HEK293 (cell line): ENCODE data around the gene RAB36.

Experiments
- CTCF ChIA-PET: fragments of 350-600 bp; formaldehyde crosslinking; extraction: SDS; loops from one replicate; lab custom pipeline; 2021; ENCODE audit warnings: antibody characterized with exemption; lab: Yijun Ruan, JAX
- POLR2A ChIA-PET: fragments of 300-600 bp; formaldehyde crosslinking; extraction: SDS; loops from one replicate; lab custom pipeline; 2020; ENCODE audit warnings: antibody characterized with exemption, inconsistent platforms; lab: Yijun Ruan, JAX
- H3K27ac ChIP-seq: fragments of 200-500 bp; sonication (Bioruptor generic); 2 replicates; pipeline ENCODE4 v1.5.1; 2014; ENCODE audit warnings: low read depth, low read length, control low read depth, inconsistent platforms; ENCODE audit errors: extremely low read depth
- H3K36me3 ChIP-seq, 2 experiments: fragments of 200-500 bp in 1 of 2; sonication (Bioruptor generic) in 1 of 2; 1 replicate in 1 of 2; 2 replicates in 1 of 2; pipeline ENCODE4 v1.5.1; 2014 to 2017; ENCODE audit warnings: inconsistent platforms in 2 of 2, low read length in 2 of 2; ENCODE audit not compliant: control insufficient read depth in 2 of 2, insufficient read depth in 1 of 2
- H3K4me1 ChIP-seq: fragments of 200-500 bp; sonication (Bioruptor generic); 2 replicates; pipeline ENCODE4 v1.5.1; 2014; ENCODE audit warnings: mild to moderate bottlenecking, low read length, inconsistent platforms; ENCODE audit not compliant: control insufficient read depth, insufficient read depth
- H3K4me3 ChIP-seq: 2 replicates; pipeline ENCODE4 v1.5.1; 2011; ENCODE audit warnings: low read depth, mild to moderate bottlenecking, control low read depth, low read length, moderate library complexity
- H3K9me3 ChIP-seq: fragments of 200-500 bp; sonication (Bioruptor generic); 2 replicates; pipeline ENCODE4 v1.5.1; 2014; ENCODE audit warnings: low read depth, low read length, inconsistent platforms; ENCODE audit not compliant: control insufficient read depth, insufficient read depth
- FEZF1 ChIP-seq: fragments of 450-650 bp; formaldehyde crosslinking; IDR thresholded peaks from 2 replicates; pipeline ENCODE4 v1.5.1; 2016; ENCODE audit warnings: missing biosample characterization, missing genetic modification characterization
- KLF10 ChIP-seq: fragments of 450-650 bp; IDR thresholded peaks from 2 replicates; pipeline ENCODE4 v1.5.1; 2018; ENCODE audit warnings: missing biosample characterization, mild to moderate bottlenecking, missing genetic modification characterization
- KLF8 ChIP-seq: fragments of 450-650 bp; formaldehyde crosslinking; IDR thresholded peaks from 2 replicates; pipeline ENCODE4 v1.5.1; 2016; ENCODE audit warnings: missing biosample characterization, missing genetic modification characterization
- TSHZ1 ChIP-seq: fragments of 450-650 bp; formaldehyde crosslinking; IDR thresholded peaks from 2 replicates; pipeline ENCODE4 v1.5.1; 2016; ENCODE audit warnings: missing biosample characterization, missing genetic modification characterization, borderline replicate concordance
- ZBTB11 ChIP-seq: fragments of 450-650 bp; formaldehyde crosslinking; conservative IDR thresholded peaks from 2 replicates; pipeline ENCODE4 v1.5.1; 2016; ENCODE audit warnings: low read depth, missing biosample characterization, missing genetic modification characterization
- ZNF19 ChIP-seq: fragments of 450-650 bp; formaldehyde crosslinking; IDR thresholded peaks from 2 replicates; pipeline ENCODE4; 2016; ENCODE audit warnings: missing biosample characterization, missing genetic modification characterization, low read depth
- ZNF449 ChIP-seq: fragments of 450-650 bp; formaldehyde crosslinking; IDR thresholded peaks from 2 replicates; pipeline ENCODE4 v1.5.1; 2017; ENCODE audit warnings: missing biosample characterization, mild to moderate bottlenecking, missing genetic modification characterization, moderate library complexity
- ZNF548 ChIP-seq: fragments of 450-650 bp; formaldehyde crosslinking; IDR thresholded peaks from 2 replicates; pipeline ENCODE4 v1.5.1; 2016; ENCODE audit warnings: missing biosample characterization, missing genetic modification characterization
- ZNF624 ChIP-seq: fragments of 450-650 bp; formaldehyde crosslinking; IDR thresholded peaks from 2 replicates; pipeline ENCODE4 v1.5.1; 2017; ENCODE audit warnings: missing biosample characterization, missing genetic modification characterization
- ZNF830 ChIP-seq: fragments of 450-650 bp; IDR thresholded peaks from 2 replicates; pipeline ENCODE4 v1.5.0; 2018; ENCODE audit warnings: missing biosample characterization, missing genetic modification characterization, low read depth, mild to moderate bottlenecking, moderate library complexity

Gene RAB36

GRCh38 chr22:23098230-23098705 lies 47.0 kb upstream of the RAB36 start (continued):
- no peak for TF ChIP-seq TSHZ1 (tag by site-specific recombination)
- no peak for TF ChIP-seq ZNF830 (tag by site-specific recombination)
- no peak for TF ChIP-seq KLF10
- TF ChIP-seq ZNF449 (tag by site-specific recombination) = no peak
- no peak for TF ChIP-seq ZNF548 (tag by site-specific recombination)
- TF ChIP-seq ZNF19 (tag by site-specific recombination) = no peak
- TF ChIP-seq ZNF624 (tag by site-specific recombination) = no peak
- no peak for TF ChIP-seq ZBTB11 (tag by site-specific recombination)

GRCh38 chr22:23098718-23099530 lies 46.4 kb upstream of the RAB36 start:
- Histone ChIP-seq H3K4me1 (no peaks in the 10 kb centered on the region), H3K9me3 (no peaks in the 10 kb centered on the region), H3K27ac (no peak overlapping the region), H3K4me3 (no peak overlapping the region), H3K36me3 (peaks cover 0 to 79% of the 10 kb centered on the region in 2 experiments; a peak in 1 of 3 replicates)
- CTCF ChIA-PET = interaction anchor here (0.8 to 1.0 kb wide), 2 partner anchors 139 to 302 kb away, joined by 3 read pairs; no protein-coding TSS in a partner anchor
- POLR2A ChIA-PET = no interaction called here
- TF ChIP-seq KLF8 = no peak

- CTCF ChIA-PET = interaction anchor here (1.0 kb wide), 1 partner anchor 140 kb away, joined by 3 read pairs; no protein-coding TSS in a partner anchor
- no peak for TF ChIP-seq FEZF1 (tag by site-specific recombination)
Measured at GRCh38 chr22:23099531-23099804, 45.8 kb upstream of the RAB36 start.

More at GRCh38 chr22:23099531-23099804, 45.8 kb upstream of the RAB36 start:
- Histone ChIP-seq H3K4me3 (no peak overlapping the region), H3K4me1 (no peaks in the 10 kb centered on the region), H3K27ac (no peak overlapping the region), H3K36me3 (peaks cover 0 to 83% of the 10 kb centered on the region in 2 experiments; a peak in 1 of 3 replicates), H3K9me3 (no peaks in the 10 kb centered on the region)
- POLR2A ChIA-PET = no interaction called here
